ENCODE measurements around the gene GABRR3.
"Not testable (repeated sequence)": the region's sequence is repeated elsewhere in the genome, so short reads cannot be mapped to it uniquely, and the experiment has no call there.

Gene GABRR3

DNA sequence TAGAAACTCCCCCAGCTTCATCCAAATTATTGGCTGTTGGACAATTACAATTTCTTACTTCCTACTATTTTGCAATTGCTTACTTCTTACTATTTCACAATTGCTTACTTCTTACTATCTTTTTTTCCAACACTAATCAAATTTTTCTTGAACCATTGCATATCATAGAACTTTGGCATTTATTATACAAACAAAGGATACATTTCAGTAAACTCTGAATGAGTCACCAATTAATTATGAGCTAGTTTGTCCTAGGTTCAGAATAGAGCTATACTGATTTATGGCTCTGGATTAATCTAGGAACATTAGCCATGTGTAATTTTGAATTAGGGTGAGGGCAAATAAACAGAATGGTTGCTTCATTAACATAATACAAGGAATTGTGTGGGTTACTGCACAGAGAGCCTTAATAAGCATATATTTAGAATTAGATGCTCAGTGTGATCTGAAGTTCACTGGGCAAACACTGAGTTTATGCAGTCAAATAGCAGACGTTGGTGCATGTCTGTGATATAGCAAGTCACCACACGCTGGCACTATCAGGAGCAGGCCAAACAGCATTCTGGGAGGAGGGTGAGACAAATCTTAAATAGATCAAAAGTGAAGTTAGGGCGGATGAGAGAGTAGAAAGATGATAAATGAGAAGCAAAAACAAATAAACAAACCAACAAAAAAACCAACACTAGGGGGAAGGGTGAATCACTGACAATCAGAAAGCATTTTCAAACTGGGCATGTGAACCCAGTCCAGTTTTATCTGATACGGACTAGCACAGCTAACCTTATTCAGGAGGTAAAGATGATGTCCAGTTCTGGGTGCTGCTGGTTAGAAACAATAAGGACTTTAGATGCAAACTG, 21.5 kb downstream of the GABRR3 start:
- TF ChIP-seq POLR2AphosphoS5 (IDR thresholded peaks at IDR 0.05; ENCODE audit: borderline replicate concordance, low read depth, low read length) = no peak
- TF ChIP-seq FOXP2 (optimal IDR thresholded peaks at IDR 0.05; ENCODE audit: control extremely low read depth, extremely low read length, insufficient read depth) = no peak
- TF ChIP-seq EZH2 (IDR thresholded peaks at IDR 0.05) = no peak
- no peak for DNase-seq (ENCODE audit: low read depth, low spot score)
- no peaks in the 10 kb centered on the region for H3K36me3 ChIP-seq (ENCODE audit: insufficient read depth, low read length)
- no peak overlapping the region for H3K27ac ChIP-seq
- no peak overlapping the region for H3K4me3 ChIP-seq
- no peak overlapping the region for H3K9ac ChIP-seq (ENCODE audit: insufficient read length)
- H3K9me3 ChIP-seq (ENCODE audit: low read depth, low read length) = no peaks in the 10 kb centered on the region

GRCh38 chr3:98012979-98013378, 22.1 kb downstream of the GABRR3 start:
- TF ChIP-seq FOXP2 (optimal IDR thresholded peaks at IDR 0.05; ENCODE audit: control extremely low read depth, extremely low read length, insufficient read depth) (no peak), POLR2AphosphoS5 (IDR thresholded peaks at IDR 0.05; ENCODE audit: borderline replicate concordance, low read depth, low read length) (no peak), EZH2 (IDR thresholded peaks at IDR 0.05) (no peak)

DNA sequence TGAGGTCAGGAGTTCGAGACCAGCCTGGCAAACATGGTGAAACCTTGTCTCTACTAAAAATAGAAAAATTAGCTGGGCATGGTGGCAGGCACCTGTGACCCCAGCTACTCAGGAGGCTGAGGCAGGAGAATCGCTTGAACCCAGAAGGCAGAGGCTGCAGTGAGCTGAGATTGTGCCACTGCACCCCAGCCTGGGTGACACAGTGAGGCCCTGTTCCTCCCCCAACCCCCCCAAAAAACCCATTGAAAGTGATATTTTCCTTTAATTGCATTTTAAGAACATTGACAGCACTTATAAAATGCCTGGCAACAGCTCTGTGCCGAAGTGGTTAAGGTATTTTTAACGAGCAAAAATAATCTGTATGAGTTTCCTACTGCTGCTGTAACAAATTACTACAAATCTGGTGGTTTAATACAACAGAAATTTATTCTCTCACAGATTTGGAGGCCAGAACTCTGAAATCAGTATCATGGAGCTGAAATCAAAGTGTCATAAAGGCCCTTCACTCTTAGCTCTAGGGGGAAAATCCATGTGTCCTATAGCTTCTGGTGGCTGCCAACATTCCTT, 24.1 kb downstream of the GABRR3 start:
- not testable (repeated sequence) for DNase-seq (ENCODE audit: low read depth, low spot score); H3K4me3 ChIP-seq; H3K9ac ChIP-seq (ENCODE audit: insufficient read length); H3K27ac ChIP-seq; H3K36me3 ChIP-seq (ENCODE audit: insufficient read depth, low read length); H3K9me3 ChIP-seq (ENCODE audit: low read depth, low read length)

More at GRCh38 chr3:98012979-98013378, 22.1 kb downstream of the GABRR3 start:
- Histone ChIP-seq H3K9me3 (ENCODE audit: low read depth, low read length) (no peaks in the 10 kb centered on the region), H3K27ac (no peak overlapping the region), H3K36me3 (ENCODE audit: insufficient read depth, low read length) (no peaks in the 10 kb centered on the region), H3K4me3 (no peak overlapping the region), H3K9ac (ENCODE audit: insufficient read length) (no peak overlapping the region)
- DNase-seq (ENCODE audit: low read depth, low spot score) = no peak

GRCh38 chr3:98010194-98010882, 24.8 kb downstream of the GABRR3 start:
- no peaks in the 10 kb centered on the region for H3K36me3 ChIP-seq (ENCODE audit: insufficient read depth, low read length)
- H3K9ac ChIP-seq (ENCODE audit: insufficient read length) = no peak overlapping the region
- no peak for TF ChIP-seq FOXP2 (optimal IDR thresholded peaks at IDR 0.05; ENCODE audit: control extremely low read depth, extremely low read length, insufficient read depth)
- TF ChIP-seq EZH2 (IDR thresholded peaks at IDR 0.05) = no peak
- no peak for TF ChIP-seq POLR2AphosphoS5 (IDR thresholded peaks at IDR 0.05; ENCODE audit: borderline replicate concordance, low read depth, low read length)
- no peak overlapping the region for H3K4me3 ChIP-seq
- H3K27ac ChIP-seq = no peak overlapping the region
- H3K9me3 ChIP-seq (ENCODE audit: low read depth, low read length) = no peaks in the 10 kb centered on the region
- no peak for DNase-seq (ENCODE audit: low read depth, low spot score)

DNA sequence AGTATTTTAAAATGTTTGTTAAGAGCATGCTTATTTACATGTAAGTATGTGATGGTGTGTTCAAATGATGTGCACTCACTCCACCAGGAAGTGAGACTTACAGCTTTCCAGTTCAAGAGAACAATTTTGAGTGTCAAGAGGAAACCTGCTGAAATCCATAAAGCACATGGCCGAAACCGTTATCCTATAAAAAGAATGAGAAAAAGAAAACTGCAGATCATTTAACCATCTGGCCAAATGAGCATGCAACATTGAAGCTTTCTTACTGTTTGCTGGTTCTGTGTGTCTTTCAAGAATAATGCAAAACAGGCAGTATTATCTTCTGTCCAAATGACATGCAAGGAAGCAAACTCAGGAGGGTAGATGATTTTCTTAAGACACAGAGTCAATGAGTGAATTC, 26.3 kb downstream of the GABRR3 start:
- Histone ChIP-seq H3K4me3 (no peak overlapping the region), H3K9me3 (ENCODE audit: low read depth, low read length) (no peaks in the 10 kb centered on the region), H3K27ac (no peak overlapping the region), H3K9ac (ENCODE audit: insufficient read length) (no peak overlapping the region), H3K36me3 (ENCODE audit: insufficient read depth, low read length) (no peaks in the 10 kb centered on the region)
- TF ChIP-seq POLR2AphosphoS5 (IDR thresholded peaks at IDR 0.05; ENCODE audit: borderline replicate concordance, low read depth, low read length) (no peak), FOXP2 (optimal IDR thresholded peaks at IDR 0.05; ENCODE audit: control extremely low read depth, extremely low read length, insufficient read depth) (no peak), EZH2 (IDR thresholded peaks at IDR 0.05) (no peak)
- DNase-seq (ENCODE audit: low read depth, low spot score) = no peak

DNA sequence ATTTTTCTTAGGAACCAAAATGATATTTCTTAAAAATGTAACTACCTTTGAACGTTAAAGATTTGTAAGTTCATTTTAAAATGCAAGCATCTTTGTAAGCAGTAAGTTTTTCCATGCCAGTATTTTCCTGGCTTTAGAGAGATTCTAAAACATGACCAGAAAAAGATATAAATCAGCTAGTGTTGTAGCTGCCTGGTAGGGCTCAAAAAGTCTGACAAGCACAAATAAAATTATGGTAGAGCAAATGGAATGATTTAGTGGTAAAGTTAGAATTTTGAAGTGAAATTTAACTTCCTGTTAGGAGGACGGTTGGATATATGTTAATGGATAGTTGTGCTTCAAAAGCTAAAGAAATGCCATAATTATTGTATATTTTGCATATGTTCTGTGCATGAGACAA, 29.7 kb downstream of the GABRR3 start:
- no peak overlapping the region for H3K4me3 ChIP-seq
- no peak overlapping the region for H3K27ac ChIP-seq
- TF ChIP-seq POLR2AphosphoS5 (IDR thresholded peaks at IDR 0.05; ENCODE audit: borderline replicate concordance, low read depth, low read length) = no peak
- TF ChIP-seq FOXP2 (optimal IDR thresholded peaks at IDR 0.05; ENCODE audit: control extremely low read depth, extremely low read length, insufficient read depth) = no peak
- TF ChIP-seq EZH2 (IDR thresholded peaks at IDR 0.05) = no peak
- no peak for DNase-seq (ENCODE audit: low read depth, low spot score)
- no peaks in the 10 kb centered on the region for H3K9me3 ChIP-seq (ENCODE audit: low read depth, low read length)
- no peak overlapping the region for H3K9ac ChIP-seq (ENCODE audit: insufficient read length)
- H3K36me3 ChIP-seq (ENCODE audit: insufficient read depth, low read length) = no peaks in the 10 kb centered on the region

GRCh38 chr3:98004721-98005120, 30.4 kb downstream of the GABRR3 start:
- H3K27ac ChIP-seq = no peak overlapping the region
- no peak overlapping the region for H3K9ac ChIP-seq (ENCODE audit: insufficient read length)
- H3K4me3 ChIP-seq = no peak overlapping the region
- TF ChIP-seq EZH2 (IDR thresholded peaks at IDR 0.05) = no peak
- no peak for TF ChIP-seq POLR2AphosphoS5 (IDR thresholded peaks at IDR 0.05; ENCODE audit: borderline replicate concordance, low read depth, low read length)
- TF ChIP-seq FOXP2 (optimal IDR thresholded peaks at IDR 0.05; ENCODE audit: control extremely low read depth, extremely low read length, insufficient read depth) = no peak
- no peaks in the 10 kb centered on the region for H3K9me3 ChIP-seq (ENCODE audit: low read depth, low read length)
- H3K36me3 ChIP-seq (ENCODE audit: insufficient read depth, low read length) = no peaks in the 10 kb centered on the region
- peak; percentile 24 for DNase-seq (ENCODE audit: low read depth, low spot score)

DNA sequence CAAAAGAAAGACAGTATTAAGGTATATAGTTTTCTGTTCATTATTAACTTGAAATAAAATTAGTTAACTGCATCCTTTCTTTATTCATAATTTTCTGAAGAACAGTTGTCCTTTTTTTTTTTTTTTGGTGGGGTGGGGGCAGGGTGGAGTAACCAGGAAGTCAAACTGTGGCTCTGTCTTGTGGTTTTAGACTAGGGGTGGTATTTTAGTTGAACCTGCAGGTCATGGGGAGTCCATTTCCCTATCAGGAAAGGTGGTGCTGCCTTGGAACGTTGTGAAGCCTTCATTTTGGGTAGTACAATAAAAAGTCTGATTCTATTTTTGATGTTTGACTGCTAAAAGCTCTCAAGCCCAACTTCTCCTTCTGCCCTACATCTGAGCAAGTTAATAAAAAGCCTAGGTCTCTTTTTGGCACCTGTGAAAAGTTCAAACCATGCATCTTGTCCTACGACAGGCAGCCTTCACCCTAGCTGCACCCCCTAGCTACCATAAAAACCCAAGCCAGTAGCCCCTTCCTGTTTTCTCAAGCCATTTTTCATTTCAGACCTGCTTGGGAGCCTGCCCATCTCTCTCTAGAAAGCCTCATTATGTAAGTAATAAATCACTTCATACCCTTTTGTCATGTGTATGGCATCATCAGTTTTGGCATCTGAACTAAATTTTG, 31.7 kb downstream of the GABRR3 start:
- Histone ChIP-seq H3K27ac (no peak overlapping the region), H3K9ac (ENCODE audit: insufficient read length) (no peak overlapping the region), H3K36me3 (ENCODE audit: insufficient read depth, low read length) (no peaks in the 10 kb centered on the region), H3K9me3 (ENCODE audit: low read depth, low read length) (no peaks in the 10 kb centered on the region), H3K4me3 (no peak overlapping the region)
- no peak for DNase-seq (ENCODE audit: low read depth, low spot score)
- TF ChIP-seq FOXP2 (optimal IDR thresholded peaks at IDR 0.05; ENCODE audit: control extremely low read depth, extremely low read length, insufficient read depth) (no peak), POLR2AphosphoS5 (IDR thresholded peaks at IDR 0.05; ENCODE audit: borderline replicate concordance, low read depth, low read length) (no peak), EZH2 (IDR thresholded peaks at IDR 0.05) (no peak)

Measured in SK-N-MC (cell line).